T-helper 1 cell treated with Interleukin-12 subunit alpha and Interleukin-12 subunit beta and Interleukin-4 antibody, amounts not matched to agents 30 ng/mL and 1 ng/mL, for 36 hours (primary cell): Measurements from ENCODE around the gene VPS54. TPM values are rescaled to one million over a fixed set of nuclear protein-coding genes. Genes with fewer than 3 reads are reported as not detected.

Experiments used
- intact Hi-C: fragments of 100-400 bp; cut with micrococcal nuclease; formaldehyde crosslinking; loops from one replicate; pipeline ENCODE4 v1.15.1; 2024
- total RNA-seq: library from RNA; stranded (reverse); gene quantifications from 2 replicates; pipeline ENCODE4 v1.2.3, GENCODE V29; 2022

The VPS54 gene
- total RNA-seq, 1 donor from 2014 or later = 20.2 TPM

DNA sequence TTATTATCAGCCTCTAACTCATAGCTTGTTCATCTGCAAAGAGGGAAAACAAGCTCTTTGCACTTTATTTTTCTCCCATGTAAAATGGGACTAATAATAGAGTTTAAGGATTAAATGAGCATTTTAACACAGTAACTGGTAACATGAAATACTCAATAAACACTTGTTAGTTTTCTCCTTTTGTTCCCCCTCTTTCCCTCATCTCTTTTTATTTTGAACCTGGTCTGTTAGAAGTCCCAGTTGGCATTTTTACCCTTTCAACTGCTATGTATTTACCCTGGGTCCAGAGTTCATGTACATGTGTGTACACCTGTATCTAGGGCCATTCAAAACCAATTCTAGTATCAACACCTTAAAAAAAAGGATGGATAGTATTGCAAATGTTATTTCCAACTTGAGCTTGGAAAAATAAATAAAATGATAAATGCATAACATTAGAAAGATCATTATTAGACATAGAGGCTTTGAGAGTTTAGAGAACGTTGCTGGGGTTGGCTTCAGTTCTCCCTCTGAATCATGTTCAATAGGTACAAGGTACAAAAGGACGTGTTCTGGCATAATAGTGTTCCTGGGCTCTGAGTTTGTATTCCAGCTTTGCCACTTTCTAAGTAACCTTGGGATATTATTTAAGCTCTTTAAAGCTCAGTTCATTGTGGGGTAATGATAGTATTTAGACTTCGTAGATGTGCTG lies 5.2 kb upstream of the VPS54 start:
- intact Hi-C loops = loop anchor here (5.0 to 10.0 kb wide), 4 partner anchors 132 to 1320 kb away; partner anchors contain the start of genes CEP68, EHBP1 and SLC1A4

DNA sequence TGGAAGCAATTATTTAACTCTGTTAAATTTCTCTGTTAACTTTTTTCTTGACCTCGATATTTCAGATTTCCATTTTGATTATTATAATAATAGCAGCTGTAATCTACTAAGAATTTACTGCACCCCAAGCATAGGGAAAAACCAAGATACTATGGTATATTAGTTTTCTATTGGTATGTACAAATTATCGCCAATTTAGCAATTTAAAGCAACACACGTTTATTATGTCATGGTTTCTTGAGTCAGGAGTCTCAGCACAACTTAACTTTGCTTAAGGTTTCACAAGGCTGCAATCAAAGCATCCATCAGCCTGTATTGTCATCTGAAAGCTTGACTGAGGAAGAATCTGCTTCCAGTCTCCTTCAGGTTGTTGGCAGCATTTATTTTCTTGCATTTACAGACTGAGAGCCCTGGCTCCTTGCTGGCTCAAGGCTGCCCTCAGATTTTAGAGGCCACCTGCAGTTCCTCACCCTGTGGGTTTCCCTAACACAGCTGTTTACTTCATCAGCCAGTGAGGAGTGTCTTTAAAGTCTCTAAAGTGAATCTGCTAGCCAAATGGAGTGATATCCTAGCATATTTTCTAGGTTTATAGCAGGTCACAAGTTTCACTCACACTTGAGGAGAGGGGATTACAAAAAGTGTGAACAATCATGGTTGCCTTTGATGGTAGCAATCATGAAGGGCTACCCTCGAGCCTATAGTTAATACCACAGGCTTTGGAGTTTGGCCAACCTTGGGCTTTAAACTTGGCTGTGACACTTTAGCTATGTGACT lies 4.4 kb upstream of the VPS54 start:
- intact Hi-C loops = loop anchor here (5.0 to 10.0 kb wide), 4 partner anchors 131 to 1319 kb away; partner anchors contain the start of genes CEP68, EHBP1 and SLC1A4

GRCh38 chr2:64021578-64021977 lies 2.4 kb upstream of the VPS54 start:
- intact Hi-C loops = loop anchor here (5.0 to 10.0 kb wide), 4 partner anchors 129 to 1317 kb away; partner anchors contain the start of genes CEP68, EHBP1 and SLC1A4

- intact Hi-C loops = loop anchor here (1.0 to 10.0 kb wide), 13 partner anchors 15 to 1315 kb away; partner anchors contain the start of genes ACTR2, AFTPH, CEP68 and EHBP1
Observed at GRCh38 chr2:64019975-64020528, 824 bp upstream of the VPS54 start.

- intact Hi-C loops = loop anchor here (1.0 to 10.0 kb wide), 8 partner anchors 40 to 1209 kb away; partner anchors contain the start of genes ACTR2, MDH1, UGP2 and WDPCP
Observed at GRCh38 chr2:64018701-64019082, 536 bp downstream of the VPS54 start.

DNA sequence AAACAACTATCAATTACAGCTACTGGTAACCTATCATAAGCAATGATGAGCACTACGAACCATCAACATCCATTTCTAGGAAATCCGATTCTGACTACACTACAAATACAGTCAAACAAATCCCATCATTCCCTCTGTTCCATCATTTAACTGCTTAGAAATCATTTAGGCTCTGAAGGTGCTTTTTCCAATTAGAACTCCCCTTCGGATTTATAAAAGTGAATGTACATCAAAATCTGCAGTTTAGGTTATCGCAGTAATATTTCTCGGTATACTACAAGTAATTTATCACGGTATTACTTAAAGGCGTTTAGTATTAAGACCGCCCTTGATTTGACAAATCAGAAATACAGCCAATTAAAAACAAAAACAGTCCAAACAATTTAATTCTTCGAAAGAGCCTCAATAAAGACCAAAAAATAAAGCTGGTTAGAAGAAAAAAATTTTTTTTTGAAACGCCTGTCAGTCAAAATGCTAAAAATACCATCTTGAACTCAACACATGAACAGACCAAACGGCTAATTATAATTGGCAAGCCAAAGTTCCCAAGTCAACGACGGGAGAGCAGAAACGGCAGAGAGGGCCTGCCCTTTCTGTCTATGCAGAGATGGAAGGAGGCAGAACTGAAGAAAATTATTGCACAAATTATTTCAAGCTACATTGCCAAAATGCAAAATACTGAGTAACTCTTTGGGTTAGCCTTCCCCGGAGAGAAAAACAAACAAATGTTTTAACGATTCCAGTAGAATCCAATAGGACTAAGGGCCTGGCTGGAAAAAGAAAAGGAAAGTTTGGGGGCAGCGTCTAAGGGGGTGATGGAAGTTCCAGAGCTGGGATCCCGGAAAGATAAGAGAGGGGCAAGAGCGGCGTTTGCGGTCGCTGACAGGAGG lies 1.2 kb downstream of the VPS54 start:
- intact Hi-C loops = loop anchor here (1.0 to 10.0 kb wide), 7 partner anchors 39 to 1209 kb away; partner anchors contain the start of genes ACTR2, MDH1, UGP2 and WDPCP

DNA sequence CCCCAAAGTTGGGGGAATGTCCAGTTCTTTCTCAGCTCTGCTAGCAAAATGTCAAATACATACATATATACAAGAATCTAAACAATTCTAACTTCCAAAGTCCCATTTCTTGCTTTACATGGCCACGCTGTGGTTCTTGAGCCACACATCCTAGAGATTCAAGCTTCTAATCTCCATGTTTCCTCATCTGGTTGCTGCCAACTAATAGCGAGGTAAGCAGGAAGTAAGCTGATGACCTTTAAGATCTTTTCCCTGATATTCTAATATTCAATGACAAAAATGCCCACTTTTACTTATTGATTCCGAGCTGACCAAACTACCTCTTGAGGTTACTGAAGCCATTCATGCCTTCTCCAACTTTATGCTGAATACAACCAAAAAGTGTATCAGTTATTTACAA lies 3.3 kb downstream of the VPS54 start:
- intact Hi-C loops = loop anchor here (5.0 to 10.0 kb wide), 4 partner anchors 114 to 1211 kb away; partner anchors contain the start of gene ACTR2

- intact Hi-C loops = loop anchor here (5.0 to 10.0 kb wide), 4 partner anchors 113 to 1212 kb away; partner anchors contain the start of gene ACTR2
Observed at GRCh38 chr2:64015391-64015790, 3.8 kb downstream of the VPS54 start.

DNA sequence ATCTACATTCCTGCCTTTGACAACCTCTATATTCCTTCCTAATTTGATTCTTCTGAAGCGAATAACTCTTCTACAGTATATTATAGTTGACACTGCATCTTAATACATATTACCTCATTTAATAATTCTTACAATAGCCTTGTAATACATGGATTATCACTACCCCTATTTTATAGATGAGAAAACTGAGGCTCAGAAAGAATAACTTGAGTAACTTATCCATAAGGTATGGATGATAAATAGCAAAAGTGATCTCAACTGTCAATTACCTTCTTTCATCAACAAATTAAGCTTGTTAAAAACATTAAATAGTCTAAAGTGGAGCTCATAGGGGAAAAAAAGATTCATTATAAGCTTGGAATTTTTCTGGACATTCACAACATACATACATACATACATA lies 4.6 kb downstream of the VPS54 start:
- intact Hi-C loops = loop anchor here (5.0 to 10.0 kb wide), 4 partner anchors 112 to 1213 kb away; partner anchors contain the start of gene ACTR2

GRCh38 chr2:64013053-64013452 lies 6.2 kb downstream of the VPS54 start:
- intact Hi-C loops = loop anchor here (10.0 kb wide), 1 partner anchor 318 kb away; no protein-coding TSS in a partner anchor

GRCh38 chr2:64012115-64012514 lies 7.1 kb downstream of the VPS54 start:
- intact Hi-C loops = loop anchor here (10.0 kb wide), 1 partner anchor 317 kb away; no protein-coding TSS in a partner anchor

GRCh38 chr2:64008434-64009009 lies 10.7 kb downstream of the VPS54 start:
- intact Hi-C loops = no loop called here

- intact Hi-C loops = no loop called here
Observed at GRCh38 chr2:64007924-64008323, 11.3 kb downstream of the VPS54 start.

GRCh38 chr2:64005707-64006356 lies 13.4 kb downstream of the VPS54 start:
- intact Hi-C loops = no loop called here

GRCh38 chr2:64003239-64003638 lies 16.0 kb downstream of the VPS54 start:
- intact Hi-C loops = no loop called here

GRCh38 chr2:64001382-64002101 lies 17.7 kb downstream of the VPS54 start:
- intact Hi-C loops = no loop called here

DNA sequence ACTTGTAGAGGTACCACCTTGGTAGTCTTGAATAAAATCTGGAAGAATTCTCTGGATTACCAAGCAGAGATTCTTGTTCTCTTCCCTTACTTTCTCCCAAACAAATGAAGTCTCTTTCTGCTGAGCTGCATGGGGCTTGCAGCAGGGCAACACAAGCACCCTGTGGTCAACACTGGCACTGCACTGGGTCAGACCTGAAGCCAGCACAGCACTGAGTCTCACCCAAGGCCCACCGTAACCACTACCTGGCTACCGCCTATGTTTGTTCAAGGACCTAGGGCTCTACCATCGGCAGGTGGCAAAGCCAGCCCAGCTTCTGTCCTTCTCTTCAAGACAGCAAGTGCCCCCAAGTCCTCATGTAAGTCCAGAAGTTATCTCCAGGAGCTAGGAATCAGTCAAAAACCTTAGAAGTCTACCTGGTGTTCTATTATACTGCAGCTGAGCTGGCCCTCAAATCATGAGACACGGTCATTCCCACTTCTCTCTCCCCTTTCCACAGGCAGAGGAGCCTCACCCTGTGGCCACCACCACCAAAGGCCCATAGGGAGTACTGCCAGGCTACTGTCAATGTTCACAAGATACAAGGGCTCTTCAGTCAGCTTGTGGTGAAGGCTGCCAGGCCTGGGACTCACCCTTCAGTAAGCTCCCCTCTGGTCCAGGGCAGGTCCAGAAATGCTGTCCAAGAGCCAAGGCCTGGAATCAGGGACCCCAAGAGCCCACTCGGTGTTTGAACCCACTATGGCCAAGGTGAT lies 18.4 kb downstream of the VPS54 start:
- intact Hi-C loops = no loop called here

DNA sequence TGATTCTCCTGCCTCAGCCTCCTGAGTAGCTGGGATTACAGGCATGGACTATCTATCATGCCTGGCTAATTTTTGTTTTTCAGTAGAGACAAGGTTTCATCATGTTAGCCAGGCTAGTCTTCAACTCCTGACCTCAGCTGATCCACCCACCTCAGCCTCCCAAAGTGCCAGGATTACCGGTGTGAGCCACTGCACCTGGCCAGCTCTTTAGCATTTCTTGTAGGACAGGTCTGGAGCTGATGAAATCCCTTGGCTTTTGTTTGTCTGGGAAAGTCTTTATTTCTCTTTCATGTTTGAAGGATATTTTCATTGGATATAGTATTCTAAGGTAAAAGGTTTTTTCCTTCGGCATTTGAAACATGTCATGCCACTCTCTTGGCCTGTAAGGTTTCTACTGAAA lies 20.2 kb downstream of the VPS54 start:
- intact Hi-C loops = no loop called here
